ENCODE results near the gene AOX1.

DNA sequence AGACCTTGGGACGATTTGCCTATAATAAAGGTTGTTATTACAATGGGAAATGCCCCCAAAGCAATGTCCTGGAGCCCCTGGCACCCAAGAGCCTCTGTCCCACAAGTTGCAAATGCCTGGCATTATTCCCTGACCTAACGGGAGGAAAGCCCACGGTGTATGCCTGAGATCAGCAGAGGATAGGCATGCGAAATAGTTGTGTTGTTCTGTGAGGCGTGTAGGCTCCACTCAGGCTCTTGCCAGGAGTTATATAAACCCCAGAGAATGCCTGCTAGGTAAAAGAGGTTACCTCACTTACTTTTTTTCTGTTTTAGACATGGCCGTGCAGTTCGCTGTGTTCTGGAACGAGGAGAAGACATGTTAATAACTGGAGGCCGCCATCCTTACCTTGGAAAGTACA lies 52.1 kb downstream of the AOX1 start:
- TF ChIP-seq, protein P1, sequence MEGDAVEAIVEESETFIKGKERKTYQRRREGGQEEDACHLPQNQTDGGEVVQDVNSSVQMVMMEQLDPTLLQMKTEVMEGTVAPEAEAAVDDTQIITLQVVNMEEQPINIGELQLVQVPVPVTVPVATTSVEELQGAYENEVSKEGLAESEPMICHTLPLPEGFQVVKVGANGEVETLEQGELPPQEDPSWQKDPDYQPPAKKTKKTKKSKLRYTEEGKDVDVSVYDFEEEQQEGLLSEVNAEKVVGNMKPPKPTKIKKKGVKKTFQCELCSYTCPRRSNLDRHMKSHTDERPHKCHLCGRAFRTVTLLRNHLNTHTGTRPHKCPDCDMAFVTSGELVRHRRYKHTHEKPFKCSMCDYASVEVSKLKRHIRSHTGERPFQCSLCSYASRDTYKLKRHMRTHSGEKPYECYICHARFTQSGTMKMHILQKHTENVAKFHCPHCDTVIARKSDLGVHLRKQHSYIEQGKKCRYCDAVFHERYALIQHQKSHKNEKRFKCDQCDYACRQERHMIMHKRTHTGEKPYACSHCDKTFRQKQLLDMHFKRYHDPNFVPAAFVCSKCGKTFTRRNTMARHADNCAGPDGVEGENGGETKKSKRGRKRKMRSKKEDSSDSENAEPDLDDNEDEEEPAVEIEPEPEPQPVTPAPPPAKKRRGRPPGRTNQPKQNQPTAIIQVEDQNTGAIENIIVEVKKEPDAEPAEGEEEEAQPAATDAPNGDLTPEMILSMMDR (IDR thresholded peaks at IDR 0.05): no peak
- no peak for TF ChIP-seq POLR2A (IDR thresholded peaks at IDR 0.05)

Measured in lower leg skin (tissue), 3 donors.